ENCODE measurements around the gene YIPF1.

Gene YIPF1

GRCh38 chr1:53906121-53906520 lies 16.5 kb upstream of the YIPF1 start:
- H3K4me3 ChIP-seq (ENCODE audit: low read length): no peak overlapping the region
- no peak for DNase-seq (ENCODE audit: low read depth)
- TF ChIP-seq CTCF (conservative IDR thresholded peaks at IDR 0.05; ENCODE audit: low read length): no peak

GRCh38 chr1:53905509-53905908 lies 15.9 kb upstream of the YIPF1 start:
- no peak for TF ChIP-seq CTCF (conservative IDR thresholded peaks at IDR 0.05; ENCODE audit: low read length)
- DNase-seq (ENCODE audit: low read depth): no peak

GRCh38 chr1:53902235-53903138 lies 12.9 kb upstream of the YIPF1 start:
- DNase-seq (ENCODE audit: low read depth): no peak
- no peak for TF ChIP-seq CTCF (conservative IDR thresholded peaks at IDR 0.05; ENCODE audit: low read length)
- no peak overlapping the region for H3K4me3 ChIP-seq (ENCODE audit: low read length)

More at GRCh38 chr1:53905509-53905908, 15.9 kb upstream of the YIPF1 start:
- no peak overlapping the region for H3K4me3 ChIP-seq (ENCODE audit: low read length)

GRCh38 chr1:53899708-53900107 lies 10.1 kb upstream of the YIPF1 start:
- no peak for DNase-seq (ENCODE audit: low read depth)
- no peak for TF ChIP-seq CTCF (conservative IDR thresholded peaks at IDR 0.05; ENCODE audit: low read length)

GRCh38 chr1:53899206-53899628 lies 9.6 kb upstream of the YIPF1 start:
- TF ChIP-seq CTCF (conservative IDR thresholded peaks at IDR 0.05; ENCODE audit: low read length): no peak
- H3K4me3 ChIP-seq (ENCODE audit: low read length): no peak overlapping the region
- DNase-seq (ENCODE audit: low read depth): peak; percentile 60

More at GRCh38 chr1:53899708-53900107, 10.1 kb upstream of the YIPF1 start:
- no peak overlapping the region for H3K4me3 ChIP-seq (ENCODE audit: low read length)

GRCh38 chr1:53896635-53897229 lies 7.1 kb upstream of the YIPF1 start:
- peak; percentile 96 for DNase-seq (ENCODE audit: low read depth)
- TF ChIP-seq CTCF (conservative IDR thresholded peaks at IDR 0.05; ENCODE audit: low read length): no peak
- no peak overlapping the region for H3K4me3 ChIP-seq (ENCODE audit: low read length)

- DNase-seq (ENCODE audit: low read depth): peak; percentile 15
- H3K4me3 ChIP-seq (ENCODE audit: low read length): no peak overlapping the region
- no peak for TF ChIP-seq CTCF (conservative IDR thresholded peaks at IDR 0.05; ENCODE audit: low read length)
These were observed 5.8 kb upstream of the YIPF1 start for GRCh38 chr1:53895421-53895820.
